A673 (cell line): ENCODE results near the gene TAF7. TPM values are rescaled to one million over a fixed set of nuclear protein-coding genes. Genes with fewer than 3 reads are reported as not detected.

ENCODE experiments used
- BruUV-seq: library from RNA; stranded (reverse); fragments of 400-500 nt; replicated peaks from 2 replicates; lab custom pipeline; 2021; lab: Mats Ljungman, UMichigan
- CTCF ChIA-PET: fragments of 300-600 bp; sonication (Branson Sonifier 250); formaldehyde crosslinking; loops from one replicate; lab custom pipeline; 2022; ENCODE audit warnings: antibody characterized with exemption; lab: Charles Lee
- POLR2A ChIA-PET: fragments of 300-600 bp; sonication (Branson Sonifier 250); formaldehyde crosslinking; loops from one replicate; lab custom pipeline; 2022; ENCODE audit warnings: antibody characterized with exemption; ENCODE audit not compliant: low non-redundant PET; lab: Charles Lee
- DNase-seq: peaks from one replicate; pipeline ENCODE4 v3.0.0-alpha.2; 2015; ENCODE audit warnings: low spot score
- H3K27ac ChIP-seq: fragments of 200-600 bp; sonication (generic); 2 replicates; pipeline ENCODE4 v1.5.1; 2016; ENCODE audit warnings: mixed run types, low read depth, mild to moderate bottlenecking, mixed read lengths, antibody characterized with exemption, low read length; ENCODE audit not compliant: poor library complexity, severe bottlenecking
- H3K27me3 ChIP-seq: fragments of 200-600 bp; sonication (generic); replicated peaks from 2 replicates; pipeline ENCODE4 v1.6.1; 2017; ENCODE audit warnings: mixed run types, low read depth, mild to moderate bottlenecking, mixed read lengths, antibody characterized with exemption, low read length; ENCODE audit not compliant: insufficient read depth, poor library complexity
- H3K36me3 ChIP-seq: fragments of 200-600 bp; sonication (generic); 2 replicates; pipeline ENCODE4 v1.6.1; 2016; ENCODE audit warnings: mixed run types, mild to moderate bottlenecking, mixed read lengths, antibody characterized with exemption, low read length; ENCODE audit not compliant: insufficient read depth, poor library complexity, severe bottlenecking
- H3K4me1 ChIP-seq: fragments of 200-600 bp; sonication (generic); 2 replicates; pipeline ENCODE4 v1.6.1; 2017; ENCODE audit warnings: mixed run types, mild to moderate bottlenecking, mixed read lengths, antibody characterized with exemption, low read length; ENCODE audit not compliant: insufficient read depth, poor library complexity, severe bottlenecking
- H3K4me3 ChIP-seq: fragments of 200-600 bp; sonication (generic); 2 replicates; pipeline ENCODE4 v1.5.1; 2016; ENCODE audit warnings: low read depth, mixed run types, mild to moderate bottlenecking, mixed read lengths, low read length; ENCODE audit not compliant: poor library complexity, severe bottlenecking
- H3K9me3 ChIP-seq: fragments of 200-600 bp; sonication (generic); 2 replicates; pipeline ENCODE4 v1.6.1; 2016; ENCODE audit warnings: mixed run types, low read depth, mild to moderate bottlenecking, mixed read lengths, antibody characterized with exemption, low read length; ENCODE audit not compliant: poor library complexity, severe bottlenecking
- CTCF ChIP-seq: fragments of 300-800, 200-600 bp; sonication (generic); conservative IDR thresholded peaks from 2 replicates; pipeline ENCODE4 v1.5.1; 2017; ENCODE audit warnings: low read depth, mild to moderate bottlenecking, antibody characterized with exemption, low read length, moderate library complexity, mixed read lengths
- EZH2 ChIP-seq: fragments of 200-600 bp; sonication (generic); IDR thresholded peaks from 2 replicates; pipeline ENCODE4 v1.6.1; 2017; ENCODE audit warnings: borderline replicate concordance, low read depth, mild to moderate bottlenecking, mixed read lengths, antibody characterized with exemption, low read length; ENCODE audit not compliant: poor library complexity, severe bottlenecking
- intact Hi-C: fragments of 100-400 bp; cut with micrococcal nuclease; formaldehyde crosslinking; loops from one replicate; pipeline ENCODE4 v1.10.0; 2022; ENCODE audit not compliant: unreplicated experiment
- total RNA-seq: library from RNA; stranded (reverse); gene quantifications from 2 replicates; pipeline ENCODE4 v1.2.3, GENCODE V29; 2021

The TAF7 gene
- total RNA-seq, 1 experiment from 2014 or later, result 73.4 TPM

DNA sequence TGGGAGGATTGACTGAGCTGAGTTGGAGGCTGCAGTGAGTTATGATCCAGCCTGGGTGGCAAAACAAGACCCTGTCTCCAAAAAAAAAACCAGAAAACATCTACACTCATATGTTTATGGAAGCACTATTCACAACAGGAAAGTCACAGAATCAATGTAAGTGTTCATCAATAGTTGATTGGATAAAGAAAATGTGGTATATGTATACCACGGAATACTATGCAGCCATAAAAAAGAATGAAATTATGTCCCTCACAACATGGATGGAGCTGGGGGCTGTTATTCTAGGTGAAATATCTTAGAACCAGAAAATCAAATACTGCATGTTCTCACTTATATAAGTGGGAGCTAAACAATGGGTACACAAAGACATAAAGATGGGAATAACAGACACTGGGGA is 14.0 kb downstream of the TAF7 start:
- no peaks in the 10 kb centered on the region for H3K36me3 ChIP-seq
- no TSS peak for BruUV-seq
- POLR2A ChIA-PET, result no interaction called here
- peaks cover 20% of the 10 kb centered on the region for H3K9me3 ChIP-seq
- CTCF ChIA-PET, result no interaction called here
- no peaks in the 10 kb centered on the region for H3K27me3 ChIP-seq
- H3K27ac ChIP-seq, result no peak overlapping the region
- no peak overlapping the region for H3K4me3 ChIP-seq
- intact Hi-C loops, result no loop called here
- no peak for DNase-seq
- H3K4me1 ChIP-seq, result no peaks in the 10 kb centered on the region
- TF ChIP-seq EZH2, result no peak
- TF ChIP-seq CTCF, result no peak

DNA sequence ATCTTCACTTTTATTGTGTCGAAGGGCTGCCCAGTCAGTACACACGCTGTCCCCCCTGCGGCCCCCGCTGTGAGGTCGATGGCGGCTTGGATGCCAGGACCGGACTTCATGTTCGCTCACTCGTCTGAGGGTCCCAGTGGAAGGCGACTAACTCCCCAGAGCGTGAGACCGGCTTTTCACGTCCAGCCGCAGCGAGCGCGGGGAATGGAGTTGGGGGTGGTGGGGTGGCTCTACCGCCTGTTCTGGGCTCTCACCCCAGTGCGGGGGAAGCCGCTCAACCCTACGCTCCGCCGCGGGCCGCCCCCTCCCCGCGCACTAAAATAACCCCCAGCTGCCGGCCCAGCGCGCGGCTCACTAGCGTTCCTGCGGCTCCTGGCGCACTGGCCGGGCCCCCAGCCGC is 16.8 kb downstream of the TAF7 start, which contains the start of gene SLC25A2:
Gene SLC25A2 (minus strand): TSS at position 294 of the 400 bp plus-strand sequence. CDS start 184 bp downstream, at position 110.
- POLR2A ChIA-PET, result no interaction called here
- H3K9me3 ChIP-seq, result peaks cover 20% of the 10 kb centered on the region
- CTCF ChIA-PET, result no interaction called here
- no TSS peak for BruUV-seq
- H3K36me3 ChIP-seq, result no peaks in the 10 kb centered on the region
- DNase-seq, result no peak
- intact Hi-C loops, result no loop called here
- H3K27ac ChIP-seq, result no peak within 1 kb of the TSS
- H3K4me1 ChIP-seq, result no peaks in the 10 kb centered on the region
- no peaks in the 10 kb centered on the region for H3K27me3 ChIP-seq
- H3K4me3 ChIP-seq, result no peak within 1 kb of the TSS
- TF ChIP-seq EZH2 (no peak), CTCF (no peak)

GRCh38 chr5:141298376-141298775 is 22.2 kb downstream of the TAF7 start:
- intact Hi-C loops, result no loop called here
- TF ChIP-seq CTCF, result no peak
- no peak for TF ChIP-seq EZH2
- H3K9me3 ChIP-seq, result no peaks in the 10 kb centered on the region
- no peak for DNase-seq
- POLR2A ChIA-PET, result no interaction called here
- no peak overlapping the region for H3K27ac ChIP-seq
- no peaks in the 10 kb centered on the region for H3K36me3 ChIP-seq
- H3K27me3 ChIP-seq, result no peaks in the 10 kb centered on the region
- CTCF ChIA-PET, result no interaction called here
- BruUV-seq, result no TSS peak
- H3K4me3 ChIP-seq, result no peak overlapping the region
- no peaks in the 10 kb centered on the region for H3K4me1 ChIP-seq
